Dermis blood vessel endothelial cell (primary cell): ENCODE data around the gene GLP2R. TPM values are rescaled to one million over a fixed set of nuclear protein-coding genes. Genes with fewer than 3 reads are reported as not detected.
"Not testable (repeated sequence)": the region's sequence is repeated elsewhere in the genome, so short reads cannot be mapped to it uniquely, and the experiment has no call there.

Source experiments
- DNase-seq: peaks from one replicate; pipeline ENCODE4 v3.0.0; 2010
- total RNA-seq: library from RNA; depleted of rRNA; stranded (reverse); fragments of >200 nt; gene quantifications from 2 replicates; pipeline ENCODE4 v1.2.3, GENCODE V29; 2014

GLP2R gene
- total RNA-seq, 1 donor from 2014 or later, result 0.17 TPM

DNA sequence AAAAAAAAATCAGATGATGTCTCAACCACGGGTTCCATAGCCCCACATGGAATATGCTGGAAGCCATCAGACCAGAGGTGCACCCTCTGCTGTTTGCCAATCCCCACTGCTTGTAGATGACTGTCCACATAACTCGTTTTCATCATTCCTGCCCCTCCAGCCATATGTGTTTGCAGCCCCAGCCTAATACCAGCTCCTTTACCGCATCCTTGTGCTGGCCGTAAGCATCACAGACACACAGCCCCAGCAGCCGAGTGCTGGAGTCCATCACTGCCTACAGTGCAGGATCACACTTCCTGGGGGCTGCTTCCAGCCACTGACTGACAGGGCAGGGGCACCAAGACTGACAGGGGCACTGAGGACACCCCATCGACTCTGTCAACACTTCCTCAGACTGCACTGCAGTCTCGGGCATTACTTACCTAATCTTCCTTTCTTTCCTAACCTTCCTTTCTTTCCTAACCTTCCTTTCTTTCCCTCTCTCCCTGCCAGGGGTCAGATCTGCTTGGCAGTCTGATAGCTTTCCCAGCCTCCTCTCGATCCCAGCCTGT lies 74.4 kb downstream of the GLP2R start:
- DNase-seq, result no peak

DNA sequence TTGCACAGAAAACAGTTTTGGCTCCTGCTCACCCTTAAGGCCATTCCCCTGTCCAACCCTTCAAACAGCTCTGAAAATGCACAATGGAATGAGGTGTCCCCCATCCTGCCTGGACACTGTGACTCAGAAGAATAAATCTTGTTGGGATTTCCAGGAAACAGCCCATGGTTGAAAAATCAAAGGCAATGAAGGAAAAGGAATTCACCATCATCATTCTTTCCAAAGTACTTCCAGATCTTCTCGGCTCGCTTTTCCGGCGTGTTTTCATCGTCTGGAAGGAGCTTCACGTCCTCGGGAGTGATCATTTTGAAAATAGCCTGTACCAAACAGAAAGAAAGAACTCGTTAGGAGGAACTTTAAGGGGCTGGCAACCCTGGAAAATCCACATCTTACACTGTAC lies 75.1 kb downstream of the GLP2R start:
- no peak for DNase-seq

GRCh38 chr17:9902120-9902519 lies 76.4 kb downstream of the GLP2R start:
- DNase-seq, result no peak

DNA sequence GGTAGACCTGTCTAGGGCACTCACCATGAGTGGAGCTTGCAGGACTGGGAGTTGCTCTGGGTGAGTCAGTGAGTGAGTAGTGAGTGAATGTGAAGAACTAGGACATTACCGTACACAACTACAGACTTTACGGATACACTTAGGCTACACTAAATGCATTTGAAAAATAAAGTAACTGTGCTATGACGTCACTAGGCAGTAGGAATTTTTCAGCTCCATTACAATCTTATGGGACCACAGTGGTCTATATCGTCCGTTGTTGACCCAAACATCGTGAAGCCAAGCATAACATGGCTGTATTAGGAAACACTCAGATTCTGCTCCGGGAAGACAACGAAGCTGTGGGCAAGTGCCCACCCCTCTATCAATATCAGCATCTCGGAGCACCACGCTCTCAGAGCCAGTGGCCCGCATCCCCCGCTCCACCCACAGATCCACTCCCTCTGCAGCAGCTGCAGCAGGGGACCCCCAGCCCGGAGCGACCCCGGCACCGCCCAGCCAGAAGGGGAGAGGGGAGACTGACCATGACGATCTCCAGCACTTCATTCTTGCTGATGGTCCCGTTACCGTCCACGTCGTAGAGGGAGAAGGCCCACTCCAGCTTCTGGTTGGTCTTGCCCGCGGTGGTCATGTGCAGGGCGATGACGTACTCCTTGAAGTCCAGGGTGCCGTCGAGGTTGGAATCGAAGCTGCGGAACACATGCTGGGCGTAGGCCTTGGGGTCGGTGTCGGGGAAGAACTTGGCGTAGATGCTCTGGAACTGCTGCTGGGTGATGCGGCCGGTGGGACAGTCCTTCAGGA lies 78.8 kb downstream of the GLP2R start:
- DNase-seq, result no peak

- no peak for DNase-seq
Observed at GRCh38 chr17:9905078-9905415, 79.3 kb downstream of the GLP2R start, which contains the start of gene RCVRN. TSS of gene RCVRN (minus strand) at chr17:9905271. CDS start at chr17:9905180, 91 bp downstream.

DNA sequence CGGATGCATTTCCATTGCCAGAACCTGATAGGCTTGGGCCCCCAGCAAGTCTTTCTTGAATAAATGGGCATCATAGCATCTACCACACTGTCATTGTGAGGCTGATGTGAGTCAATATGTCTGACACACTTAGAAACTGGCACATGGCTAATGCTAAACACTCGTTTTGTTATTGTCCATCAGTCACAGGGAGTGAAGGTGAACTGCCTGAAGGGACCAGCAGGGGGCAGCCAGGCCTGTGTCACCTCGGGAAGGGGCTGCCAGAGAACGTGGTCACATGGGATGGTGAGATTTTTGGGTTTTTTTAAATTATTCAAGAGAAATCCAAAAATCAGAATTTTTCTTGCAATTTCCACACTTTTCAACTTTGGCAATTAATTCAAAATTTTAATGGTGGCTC lies 80.2 kb downstream of the GLP2R start:
- DNase-seq, result no peak

DNA sequence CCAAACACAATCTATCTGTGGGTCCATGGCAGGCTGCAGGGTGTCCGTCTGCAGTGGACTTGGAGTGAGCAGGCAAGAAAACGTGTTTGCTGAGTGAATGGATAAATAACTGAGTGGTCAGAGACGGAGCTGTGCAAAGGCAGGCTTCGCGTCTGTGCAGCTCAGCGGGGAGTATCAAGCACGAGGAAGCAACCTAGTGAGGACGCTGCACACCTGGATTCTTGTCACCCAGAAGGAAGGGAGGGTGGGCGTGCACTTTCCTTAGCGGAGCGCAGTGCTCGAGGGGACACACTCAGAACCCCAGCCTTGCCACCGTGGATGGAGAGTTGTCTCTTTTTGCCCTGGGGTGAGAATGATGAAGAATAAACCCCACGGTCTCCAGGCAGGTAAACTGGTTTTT lies 80.9 kb downstream of the GLP2R start:
- DNase-seq, result no peak

DNA sequence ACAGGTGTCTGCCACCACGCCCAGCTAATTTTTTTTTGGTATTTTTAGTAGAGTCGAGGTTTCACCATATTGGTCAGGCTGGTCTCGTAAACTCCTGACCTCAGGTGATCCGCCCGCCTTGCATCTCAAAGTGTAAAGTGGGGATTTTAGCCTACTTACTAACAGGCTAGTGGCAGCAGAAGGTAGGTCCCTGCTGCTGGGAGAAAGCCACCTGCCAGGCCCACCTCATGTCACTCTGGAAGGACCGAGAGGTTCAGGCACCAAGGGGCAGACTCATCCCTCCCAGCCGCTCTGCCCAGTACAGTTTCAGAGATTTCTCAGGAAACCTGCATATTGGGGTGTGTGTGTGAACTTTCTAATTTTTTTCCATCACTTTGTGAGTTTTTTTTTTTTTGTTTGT lies 81.4 kb downstream of the GLP2R start:
- no peak for DNase-seq

DNA sequence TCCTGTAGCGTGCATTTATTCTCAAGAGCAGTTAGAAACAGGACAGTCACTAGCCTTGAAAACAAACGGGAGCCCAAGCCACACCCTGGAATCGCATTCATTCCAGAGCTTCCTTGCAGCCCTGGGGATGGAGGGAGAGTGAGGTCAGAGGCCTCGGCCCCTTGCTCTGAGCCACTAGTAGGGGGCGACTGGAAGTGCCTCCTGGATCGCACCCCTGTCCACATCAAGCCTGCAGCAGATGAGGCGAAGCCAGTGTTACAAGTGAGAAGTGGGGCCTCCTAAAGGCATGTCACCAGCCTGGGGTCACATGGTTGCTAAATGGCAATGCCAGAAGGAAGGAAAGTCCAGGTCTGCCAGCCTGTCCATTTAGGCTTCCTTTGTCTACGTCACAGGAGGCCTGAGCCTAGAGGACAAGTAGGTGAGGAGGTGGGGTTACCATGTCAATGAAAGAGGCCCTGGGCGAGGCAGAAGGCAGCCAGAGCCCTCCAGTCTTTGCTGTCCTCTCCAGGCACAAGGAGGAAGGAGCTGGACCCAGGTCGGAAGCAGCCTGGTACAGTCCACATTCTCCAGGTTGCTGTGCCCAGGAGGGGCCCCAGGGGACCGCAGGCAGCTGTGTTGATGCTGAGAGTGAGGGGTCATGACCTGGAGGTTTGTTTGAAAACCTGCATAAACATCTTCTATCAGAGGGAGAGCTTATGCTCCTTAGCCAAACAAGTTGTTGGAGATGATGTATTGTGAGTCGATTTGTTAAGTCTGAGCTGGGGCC lies 82.3 kb downstream of the GLP2R start:
- no peak for DNase-seq

- no peak for DNase-seq
Observed at GRCh38 chr17:9908649-9909042, 82.9 kb downstream of the GLP2R start.

DNA sequence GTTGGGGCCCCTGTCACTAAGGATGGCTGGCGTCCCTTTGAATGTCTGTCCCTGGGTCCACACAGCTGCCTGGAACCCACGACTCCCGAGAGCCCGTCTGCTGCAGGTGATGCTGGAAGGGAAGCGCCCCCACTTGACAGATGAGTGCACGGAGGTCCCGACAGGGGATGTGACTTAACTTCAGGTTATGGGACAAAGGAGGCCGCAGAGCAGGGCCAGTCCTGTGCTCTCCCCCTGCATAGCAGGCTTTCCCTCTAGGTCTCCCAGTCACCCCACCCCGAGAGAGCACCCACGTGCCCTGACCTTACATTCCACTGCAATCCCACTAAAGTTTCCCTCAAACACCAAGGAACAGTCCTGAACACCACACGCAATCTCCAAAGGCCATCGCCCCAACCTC lies 85.4 kb downstream of the GLP2R start:
- no peak for DNase-seq

DNA sequence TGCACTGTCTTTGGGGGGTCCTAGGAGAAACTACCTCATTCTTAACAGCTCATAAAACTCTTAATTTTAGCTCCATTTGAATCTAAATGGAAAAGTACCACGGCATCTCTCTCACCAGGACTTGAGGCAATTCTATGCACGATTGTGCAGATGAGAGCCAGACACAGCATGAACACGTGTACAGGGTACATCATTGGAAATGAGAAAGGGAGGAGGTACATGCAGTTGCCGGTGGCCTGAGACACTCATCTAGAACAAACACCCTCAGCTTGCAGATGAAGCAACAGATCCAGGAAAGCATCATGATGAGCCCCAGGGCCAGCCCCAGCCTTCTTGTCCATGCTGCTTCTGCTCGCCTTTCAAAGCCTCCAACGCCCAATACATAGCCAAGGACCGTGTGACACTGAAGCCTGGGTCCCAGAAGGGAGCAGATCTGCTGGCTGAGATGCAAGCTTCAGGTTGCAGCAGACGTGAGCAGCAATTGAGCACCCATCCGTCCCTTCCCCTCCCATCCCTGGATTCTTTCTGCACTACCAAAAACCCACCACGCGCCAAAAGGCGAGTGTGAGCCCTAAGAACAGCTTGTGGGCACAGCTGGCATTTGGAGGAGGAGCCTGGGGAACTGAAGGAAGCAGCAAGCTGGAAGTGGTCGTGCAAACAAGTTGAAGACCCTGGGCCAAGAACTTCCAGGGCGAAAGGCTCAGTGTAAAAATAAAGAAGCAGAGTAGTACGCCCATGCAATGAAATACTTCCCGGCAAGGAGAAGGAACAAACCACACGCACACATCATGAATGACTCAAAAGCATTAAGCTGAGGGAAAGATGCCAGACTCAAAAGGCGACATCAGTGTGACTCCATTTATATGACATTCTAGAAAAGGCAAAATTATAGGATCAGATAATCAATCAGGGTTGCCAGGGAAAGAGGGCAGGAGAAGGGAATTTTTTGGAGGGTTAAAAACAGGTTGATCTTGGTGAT lies 86.7 kb downstream of the GLP2R start:
- DNase-seq, result no peak

- DNase-seq, result no peak
Observed at GRCh38 chr17:9913476-9913875, 87.8 kb downstream of the GLP2R start.

- no peak for DNase-seq
Observed at GRCh38 chr17:9916108-9916507, 90.4 kb downstream of the GLP2R start.

GRCh38 chr17:9917131-9917530 lies 91.4 kb downstream of the GLP2R start:
- no peak for DNase-seq

- no peak for DNase-seq
Observed at GRCh38 chr17:9917801-9918200, 92.1 kb downstream of the GLP2R start.

GRCh38 chr17:9918352-9918751 lies 92.6 kb downstream of the GLP2R start:
- DNase-seq, result no peak

DNA sequence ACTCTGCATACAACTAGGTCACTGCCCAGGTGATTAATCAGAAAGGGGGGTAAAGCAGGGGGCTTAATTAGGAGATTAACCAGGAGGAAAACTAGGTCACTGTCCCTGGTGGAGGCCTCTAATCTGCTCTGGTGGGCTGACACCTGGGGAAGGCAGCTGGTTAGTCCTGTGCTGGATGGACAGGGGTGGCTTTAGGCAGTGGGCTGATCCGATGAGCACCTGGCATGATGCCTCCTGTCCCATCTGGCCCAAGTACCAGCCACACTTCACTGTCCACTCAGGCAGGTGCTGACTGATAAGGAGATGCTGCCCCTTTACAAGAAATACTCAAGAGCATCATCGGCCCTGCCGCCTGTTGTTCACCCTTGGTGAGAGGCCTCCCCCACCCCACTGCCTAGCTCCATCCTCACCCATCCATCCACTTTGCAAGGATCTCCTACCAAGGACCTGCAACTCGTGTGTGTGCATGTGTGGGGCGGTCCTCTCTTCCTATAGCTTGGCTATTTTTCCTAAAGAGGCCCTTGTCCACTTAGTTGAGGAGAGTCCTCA lies 93.2 kb downstream of the GLP2R start:
- no peak for DNase-seq

- not testable (repeated sequence) for DNase-seq
Observed at GRCh38 chr17:9921216-9921615, 95.5 kb downstream of the GLP2R start.

DNA sequence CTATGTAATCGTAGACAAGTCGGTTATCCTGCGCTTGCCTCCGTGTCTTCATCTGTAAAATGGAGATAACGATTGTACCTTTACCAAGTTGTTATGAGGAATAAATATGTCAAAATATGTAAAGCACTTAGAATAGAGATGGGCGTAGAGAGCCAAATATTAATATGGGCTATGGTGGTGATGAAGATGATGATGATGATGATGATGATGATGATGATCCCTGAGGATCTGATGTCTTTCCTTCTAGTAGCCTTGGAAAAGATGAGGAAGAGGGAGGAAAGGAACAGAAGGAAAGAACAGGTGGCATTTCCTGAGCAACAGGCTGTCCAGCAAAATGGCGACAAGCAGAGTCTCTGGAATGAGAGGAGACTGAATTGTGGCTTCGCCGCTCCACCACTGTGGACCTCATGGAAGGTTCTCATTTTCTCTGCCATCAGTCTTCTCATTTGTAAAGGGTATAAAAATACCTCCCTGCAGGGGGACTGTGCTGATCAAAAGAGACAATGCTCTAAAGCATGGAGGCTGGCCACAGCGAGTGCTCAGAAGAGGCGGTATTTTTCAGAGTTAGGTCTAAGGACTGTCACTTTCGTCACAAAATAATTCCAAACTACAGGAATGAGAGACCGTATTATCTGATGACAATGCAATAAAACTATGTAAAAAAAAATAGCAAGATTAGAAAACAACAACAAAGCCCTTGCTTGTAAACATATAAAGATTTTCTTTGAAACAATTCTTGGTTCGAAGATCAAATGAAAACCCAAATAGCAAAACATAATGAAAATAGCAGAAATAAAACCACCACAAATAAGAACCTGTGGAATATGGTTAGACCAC lies 96.5 kb downstream of the GLP2R start:
- DNase-seq, result no peak

DNA sequence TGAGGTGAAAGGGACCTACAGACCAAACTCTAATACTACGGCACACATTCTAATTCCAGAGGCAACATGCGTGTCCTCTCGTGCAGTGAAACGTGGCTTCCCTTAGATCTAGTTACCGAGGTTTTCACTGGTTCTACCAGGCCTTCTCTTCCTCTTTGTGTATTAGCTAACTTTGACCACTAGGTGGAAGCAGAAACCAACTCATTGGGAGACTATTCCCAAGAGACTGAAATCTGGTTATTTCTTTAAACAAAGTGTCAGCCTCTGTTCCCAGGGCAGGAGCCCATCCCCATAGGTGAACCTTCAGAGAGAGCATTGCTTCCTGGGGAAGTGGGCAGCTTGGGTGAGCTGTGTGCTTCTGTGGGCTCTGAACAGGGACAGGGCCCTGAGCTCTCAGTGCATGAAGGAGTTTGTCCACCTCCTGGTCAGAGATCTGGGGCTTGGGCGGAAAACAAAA lies 99.0 kb downstream of the GLP2R start:
- DNase-seq, result peak; percentile 64
